ENCODE results near the gene PDE4D.

Gene PDE4D

DNA sequence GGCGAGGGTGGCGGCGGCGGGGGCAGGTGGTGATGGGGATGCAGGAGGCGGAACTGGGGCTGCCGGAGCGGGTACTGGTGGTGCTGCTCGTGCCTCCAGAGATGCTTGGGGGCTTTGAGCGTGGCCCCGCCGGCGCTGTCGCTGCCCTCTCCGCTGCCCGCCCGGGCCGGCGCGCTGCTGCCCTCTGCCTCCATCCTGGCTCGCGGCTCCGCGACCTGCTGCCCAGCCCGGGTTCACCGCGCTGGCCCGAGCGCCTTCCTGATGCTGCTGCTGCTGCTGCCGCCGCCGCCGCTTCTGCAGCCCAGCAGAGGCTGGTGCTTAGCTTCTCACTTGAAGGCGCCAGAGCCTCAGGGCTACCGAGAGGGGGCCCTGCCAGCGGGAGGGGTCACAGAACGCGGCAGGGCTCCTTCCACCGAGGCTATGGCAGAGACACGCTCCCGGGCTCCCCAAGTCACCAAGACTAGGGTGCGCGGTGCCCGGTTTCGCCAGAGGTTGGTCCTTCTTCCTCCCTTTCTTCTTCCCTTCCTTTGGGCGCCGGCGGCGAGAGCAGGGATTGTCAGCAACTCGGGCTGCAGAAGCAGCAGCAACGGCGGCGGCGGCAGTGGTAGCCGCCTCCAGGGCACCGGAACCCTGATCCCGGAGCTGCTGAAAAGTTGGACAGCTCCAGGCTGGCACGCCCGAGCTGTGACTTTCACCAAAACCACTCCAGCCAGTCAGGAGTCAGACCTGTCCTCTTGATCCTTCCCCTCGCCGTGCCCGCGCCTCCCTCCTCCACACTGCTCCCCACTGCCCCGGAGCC lies at the start of gene PDE4D:
Gene PDE4D (minus strand): TSS at position 298 of the 799 bp plus-strand sequence.
- DNase-seq (ENCODE audit: low read depth in 2 of 3, low spot score in 2 of 3) = no peak

DNA sequence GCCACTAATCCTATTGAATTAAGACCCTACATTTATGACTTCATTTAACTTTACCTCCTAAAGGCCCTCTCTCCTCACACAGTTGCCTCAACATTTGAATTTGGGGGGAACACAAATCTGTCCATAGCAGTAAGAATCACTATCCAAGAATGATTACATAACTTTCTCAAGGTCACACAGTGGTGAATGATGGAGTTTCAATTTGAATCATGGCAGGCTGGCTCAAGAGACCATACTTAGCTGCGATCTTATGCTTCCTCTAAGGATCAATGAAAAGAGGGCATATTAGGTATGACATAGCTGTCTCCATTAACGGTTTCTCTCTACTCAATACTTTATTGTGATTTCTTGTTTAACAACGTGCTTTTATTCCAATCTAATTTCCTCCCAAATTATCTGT lies 44.1 kb upstream of the PDE4D start:
- no peak for DNase-seq (ENCODE audit: low read depth in 2 of 3, low spot score in 2 of 3)

DNA sequence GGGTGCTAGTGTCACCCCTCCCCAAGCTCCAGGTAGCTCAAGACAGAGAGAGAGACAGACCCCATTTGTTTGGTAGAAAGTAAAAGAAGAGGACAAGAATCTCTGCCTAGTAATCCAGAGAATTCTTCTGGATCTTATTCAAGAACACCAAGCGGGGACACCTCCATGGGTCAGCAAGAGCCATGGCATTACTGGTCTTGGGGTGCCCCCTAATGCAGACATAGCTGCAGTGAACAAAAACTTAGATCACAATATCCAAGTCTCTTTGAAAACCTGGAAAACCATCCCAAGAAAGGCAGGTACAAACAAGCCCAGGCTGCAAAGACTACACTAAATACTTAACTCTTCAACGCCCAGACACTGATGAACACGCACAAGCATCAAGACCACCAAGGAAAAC lies 29.9 kb upstream of the PDE4D start:
- DNase-seq (ENCODE audit: low read depth in 2 of 3, low spot score in 2 of 3) = no peak

- DNase-seq (ENCODE audit: low read depth in 2 of 3, low spot score in 2 of 3) = no peak
These were observed 28.7 kb upstream of the PDE4D start for GRCh38 chr5:59922220-59922619.

DNA sequence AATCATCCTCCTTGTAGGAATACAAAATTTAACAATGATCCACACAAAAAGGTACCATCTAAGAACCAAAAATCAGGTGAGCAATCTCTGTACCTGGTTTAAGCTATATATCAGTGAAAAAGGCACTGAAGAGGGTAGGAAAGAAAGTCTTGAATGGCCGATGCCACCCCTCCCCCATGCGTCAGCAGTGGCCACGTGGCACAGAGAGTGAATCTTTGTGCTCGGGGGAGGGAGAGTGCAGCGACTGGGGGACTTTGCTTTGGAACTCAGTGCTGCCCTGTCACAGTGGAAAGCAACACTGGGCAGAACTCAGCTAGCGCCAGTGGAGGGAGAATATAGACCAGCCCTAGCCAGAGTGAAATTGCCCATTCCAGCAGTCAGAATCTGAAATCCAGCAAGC lies 28.3 kb upstream of the PDE4D start:
- no peak for DNase-seq (ENCODE audit: low read depth in 2 of 3, low spot score in 2 of 3)

DNA sequence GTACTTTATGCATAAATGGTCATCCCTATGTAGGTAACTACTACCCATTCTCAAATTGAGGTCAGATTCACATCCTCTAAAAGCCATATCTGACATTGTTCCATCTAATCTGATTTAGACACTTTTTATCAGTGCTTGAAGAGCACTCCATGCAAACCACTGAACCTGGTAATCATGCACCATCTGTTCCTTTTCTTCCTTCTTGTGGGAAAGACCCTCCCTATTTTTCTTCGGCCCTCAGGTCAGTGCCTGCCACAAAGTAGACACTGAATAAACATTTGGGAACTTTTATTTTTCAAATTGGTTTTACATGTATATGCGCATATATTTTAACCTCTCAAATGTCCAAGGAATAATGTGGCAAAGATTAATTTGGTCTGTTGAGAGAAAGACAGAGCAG lies 26.0 kb upstream of the PDE4D start:
- DNase-seq (ENCODE audit: low read depth in 2 of 3, low spot score in 2 of 3) = no peak

- no peak for DNase-seq (ENCODE audit: low read depth in 2 of 3, low spot score in 2 of 3)
These were observed 23.6 kb upstream of the PDE4D start for GRCh38 chr5:59917121-59917520.

DNA sequence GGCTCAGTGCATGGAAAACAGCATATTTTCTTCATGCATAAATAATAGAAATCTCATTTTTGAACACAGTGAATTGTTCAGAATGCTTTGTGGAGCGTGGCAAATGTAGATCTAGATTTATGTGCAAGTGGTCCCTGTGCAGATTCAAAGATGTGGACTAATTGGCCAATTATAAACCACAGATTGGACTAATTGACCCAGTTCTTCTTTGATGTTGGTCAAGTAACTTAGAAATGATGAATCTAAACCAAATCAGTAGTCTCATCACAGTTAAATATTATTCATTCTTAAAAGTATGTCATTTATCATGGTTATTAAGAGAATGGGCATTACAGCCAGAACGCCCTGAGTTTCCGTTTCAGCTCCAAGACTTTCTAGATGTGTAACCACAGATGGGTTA lies 11.7 kb upstream of the PDE4D start:
- DNase-seq (ENCODE audit: low read depth in 2 of 3, low spot score in 2 of 3) = no peak

GRCh38 chr5:59897075-59897474 lies 3.5 kb upstream of the PDE4D start:
- DNase-seq (ENCODE audit: low read depth in 2 of 3, low spot score in 2 of 3) = no peak

GRCh38 chr5:59891962-59892643 lies 1.4 kb downstream of the PDE4D start:
- no peak for DNase-seq (ENCODE audit: low read depth in 2 of 3, low spot score in 2 of 3)

DNA sequence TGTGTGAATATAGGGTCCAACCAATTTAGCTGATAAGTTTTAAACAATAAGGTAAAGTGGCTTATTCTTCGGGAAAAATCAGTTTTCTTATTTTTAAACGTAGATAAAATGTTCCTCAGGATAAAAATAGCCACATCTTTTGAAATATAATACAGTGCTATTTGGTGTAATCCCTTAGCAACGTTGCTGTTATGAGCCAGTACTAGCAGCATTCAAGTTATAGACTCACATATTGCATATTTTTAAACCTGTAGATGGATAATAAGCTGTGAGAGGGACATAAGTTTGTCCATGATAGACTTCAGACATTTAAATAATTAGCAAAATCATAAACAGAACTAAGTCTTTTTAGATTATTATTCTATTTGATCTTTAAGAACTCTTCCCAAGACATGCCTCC lies 6.3 kb downstream of the PDE4D start:
- no peak for DNase-seq (ENCODE audit: low read depth in 2 of 3, low spot score in 2 of 3)

GRCh38 chr5:59874675-59875074 lies 18.9 kb downstream of the PDE4D start:
- DNase-seq (ENCODE audit: low read depth in 2 of 3, low spot score in 2 of 3) = no peak

- no peak for DNase-seq (ENCODE audit: low read depth in 2 of 3, low spot score in 2 of 3)
These were observed 20.4 kb downstream of the PDE4D start for GRCh38 chr5:59873113-59873512.

GRCh38 chr5:59866661-59867060 lies 26.9 kb downstream of the PDE4D start:
- DNase-seq (ENCODE audit: low read depth in 2 of 3, low spot score in 2 of 3) = no peak

- DNase-seq (ENCODE audit: low read depth in 2 of 3, low spot score in 2 of 3) = no peak
These were observed 28.8 kb downstream of the PDE4D start for GRCh38 chr5:59864718-59865117.

- DNase-seq (ENCODE audit: low read depth in 2 of 3, low spot score in 2 of 3) = no peak
These were observed 29.7 kb downstream of the PDE4D start for GRCh38 chr5:59863777-59864176.

GRCh38 chr5:59856358-59856757 lies 37.2 kb downstream of the PDE4D start:
- no peak for DNase-seq (ENCODE audit: low read depth in 2 of 3, low spot score in 2 of 3)

DNA sequence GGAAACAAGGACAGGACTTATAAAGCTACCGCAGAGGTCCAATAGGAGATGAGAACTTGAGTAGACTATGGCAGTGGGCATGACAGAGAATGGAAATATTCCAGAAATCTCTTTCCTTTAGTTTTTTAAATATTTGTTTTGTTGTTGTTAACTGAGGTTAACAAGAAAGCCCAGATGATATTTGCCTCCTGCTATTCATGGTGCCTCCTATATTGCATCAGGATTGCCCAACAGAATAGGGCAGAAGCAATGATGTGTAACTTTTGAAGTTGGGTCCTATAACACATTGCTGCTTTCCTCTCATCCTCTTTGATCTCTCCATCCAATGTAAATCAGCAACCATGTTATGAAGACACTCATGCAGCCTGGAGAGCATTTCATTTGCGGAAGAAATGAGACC lies 42.8 kb downstream of the PDE4D start:
- no peak for DNase-seq (ENCODE audit: low read depth in 2 of 3, low spot score in 2 of 3)

GRCh38 chr5:59847586-59847985 lies 45.9 kb downstream of the PDE4D start:
- no peak for DNase-seq (ENCODE audit: low read depth in 2 of 3, low spot score in 2 of 3)

GRCh38 chr5:59845730-59846129 lies 47.8 kb downstream of the PDE4D start:
- DNase-seq (ENCODE audit: low read depth in 2 of 3, low spot score in 2 of 3) = no peak

- no peak for DNase-seq (ENCODE audit: low read depth in 2 of 3, low spot score in 2 of 3)
These were observed 49.9 kb downstream of the PDE4D start for GRCh38 chr5:59843511-59844213.

GRCh38 chr5:59842999-59843398 lies 50.5 kb downstream of the PDE4D start:
- DNase-seq (ENCODE audit: low read depth in 2 of 3, low spot score in 2 of 3) = no peak
